Testis (tissue), 2 donors: ENCODE measurements around the gene HGF.

Source experiments
- POLR2A ChIP-seq: fragments of 450-650 bp; IDR thresholded peaks from one replicate; pipeline ENCODE4 v1.6.1; 2017; ENCODE audit warnings: antibody characterized with exemption, mild to moderate bottlenecking, moderate library complexity
- TF ChIP-seq, protein P1 (sequence below), 3 experiments: fragments of 450-650 bp in 2 of 3; fragments of 200-600 bp in 1 of 3; sonication (generic) in 1 of 3; IDR thresholded peaks; one replicate each; pipeline ENCODE4 v1.5.1; 2016 to 2019; ENCODE audit warnings: antibody characterized with exemption in 3 of 3, mild to moderate bottlenecking in 2 of 3, moderate library complexity in 1 of 3

- TF ChIP-seq, protein P1, sequence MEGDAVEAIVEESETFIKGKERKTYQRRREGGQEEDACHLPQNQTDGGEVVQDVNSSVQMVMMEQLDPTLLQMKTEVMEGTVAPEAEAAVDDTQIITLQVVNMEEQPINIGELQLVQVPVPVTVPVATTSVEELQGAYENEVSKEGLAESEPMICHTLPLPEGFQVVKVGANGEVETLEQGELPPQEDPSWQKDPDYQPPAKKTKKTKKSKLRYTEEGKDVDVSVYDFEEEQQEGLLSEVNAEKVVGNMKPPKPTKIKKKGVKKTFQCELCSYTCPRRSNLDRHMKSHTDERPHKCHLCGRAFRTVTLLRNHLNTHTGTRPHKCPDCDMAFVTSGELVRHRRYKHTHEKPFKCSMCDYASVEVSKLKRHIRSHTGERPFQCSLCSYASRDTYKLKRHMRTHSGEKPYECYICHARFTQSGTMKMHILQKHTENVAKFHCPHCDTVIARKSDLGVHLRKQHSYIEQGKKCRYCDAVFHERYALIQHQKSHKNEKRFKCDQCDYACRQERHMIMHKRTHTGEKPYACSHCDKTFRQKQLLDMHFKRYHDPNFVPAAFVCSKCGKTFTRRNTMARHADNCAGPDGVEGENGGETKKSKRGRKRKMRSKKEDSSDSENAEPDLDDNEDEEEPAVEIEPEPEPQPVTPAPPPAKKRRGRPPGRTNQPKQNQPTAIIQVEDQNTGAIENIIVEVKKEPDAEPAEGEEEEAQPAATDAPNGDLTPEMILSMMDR (IDR thresholded peaks at IDR 0.05): no peak
- TF ChIP-seq POLR2A: no peak
Observed at GRCh38 chr7:81776948-81777630, 7.2 kb upstream of the HGF start.
